Spleen (tissue), 11 donors: ENCODE results near the gene ETV3. TPM values are rescaled to one million over a fixed set of nuclear protein-coding genes. Genes with fewer than 3 reads are reported as not detected.

Experiments
- DNase-seq: peaks from one replicate; pipeline ENCODE4 v3.0.0-alpha.2; 2020
- H3K27ac ChIP-seq, 8 donors: fragments of 200-600 bp; sonication (generic) in 7 of 8; 1 replicate in 4 of 8; 2 replicates in 4 of 8; pipeline versions ENCODE4 v1.5.0 to v1.8.0; 2016 to 2021; ENCODE audit warnings: inconsistent platforms in 4 of 8, mild to moderate bottlenecking in 4 of 8, moderate library complexity in 1 of 8
- H3K27me3 ChIP-seq, 7 donors: fragments of 200-600 bp; sonication (generic) in 6 of 7; replicated peaks in 1 of 7; 1 replicate in 4 of 7; 2 replicates in 3 of 7; pipeline versions ENCODE4 v1.5.0 to v1.8.0; 2016 to 2021; ENCODE audit warnings: inconsistent platforms in 3 of 7, mild to moderate bottlenecking in 1 of 7
- H3K36me3 ChIP-seq, 6 donors: fragments of 200-600 bp; sonication (generic) in 5 of 6; 1 replicate in 4 of 6; 2 replicates in 2 of 6; pipeline versions ENCODE4 v1.5.0 to v1.8.0; 2016 to 2021; ENCODE audit warnings: inconsistent platforms in 2 of 6
- H3K4me1 ChIP-seq, 6 donors: fragments of 200-600 bp; sonication (generic) in 5 of 6; 1 replicate in 3 of 6; 2 replicates in 3 of 6; pipeline versions ENCODE4 v1.5.0 to v1.8.0; 2016 to 2021; ENCODE audit warnings: inconsistent platforms in 3 of 6
- H3K4me3 ChIP-seq, 8 donors: fragments of 200-600 bp; sonication (generic) in 7 of 8; 1 replicate in 4 of 8; 2 replicates in 4 of 8; pipeline versions ENCODE4 v1.5.0 to v1.8.0; 2016 to 2021; ENCODE audit warnings: inconsistent platforms in 4 of 8, mild to moderate bottlenecking in 4 of 8, moderate library complexity in 2 of 8
- H3K9me3 ChIP-seq, 8 donors: fragments of 200-600 bp; sonication (generic) in 7 of 8; 1 replicate in 4 of 8; 2 replicates in 4 of 8; pipeline versions ENCODE4 v1.5.0 to v1.8.0; 2016 to 2021; ENCODE audit warnings: inconsistent platforms in 4 of 8
- POLR2A ChIP-seq, 3 donors: fragments of 450-650 bp; IDR thresholded peaks; one replicate each; pipeline ENCODE4 v1.5.1; 2017; ENCODE audit warnings: antibody characterized with exemption in 3 of 3, mild to moderate bottlenecking in 1 of 3
- POLR2AphosphoS5 ChIP-seq, 3 donors: sonication (generic); formaldehyde crosslinking; IDR thresholded peaks; one replicate each; pipeline ENCODE4 v1.5.1; 2017; ENCODE audit warnings: antibody characterized with exemption in 3 of 3
- WGBS, 5 donors: extraction: QIAGEN DNeasy Blood & Tissue Kit in 3 of 5; methylation state at CpG; one replicate each; pipeline versions ENCODE4 v1.1.5 to v1.1.7; 2013 to 2018; 5-methylcytosine and 5-hydroxymethylcytosine counted together
- intact Hi-C: fragments of 100-400 bp; cut with DNase I; formaldehyde crosslinking; loops from one replicate; pipeline ENCODE4 v1.15.0; 2023; ENCODE audit warnings: low total_unique reads
- polyA plus RNA-seq, 3 donors: library from polyadenylated mRNA; stranded (reverse); fragments of 200-250 nt; gene quantifications; one replicate each; pipeline ENCODE4 v1.2.1, GENCODE V29; 2013
- total RNA-seq, 7 donors: library from RNA; depleted of rRNA in 3 of 7; stranded (reverse); fragments of >200 nt in 3 of 7; fragmentation: NEBNext Ultra II Directional in 4 of 7; extraction: Animal tissue kit (Norgen Biotek cat#: 25700) in 4 of 7; gene quantifications; one replicate each; pipeline versions ENCODE4 v1.1.0 to v1.2.1, GENCODE V29; 2016 to 2021
- TF ChIP-seq, protein P1 (sequence below), 11 experiments: fragments of 200-600 bp in 7 of 11; fragments of 450-650 bp in 4 of 11; sonication (generic) in 4 of 11; IDR thresholded peaks in 8 of 11; conservative IDR thresholded peaks in 3 of 11; 1 replicate in 7 of 11; 2 replicates in 4 of 11; pipeline versions ENCODE4 v1.4.0 to v1.8.0; 2016 to 2021; ENCODE audit warnings: antibody characterized with exemption in 11 of 11, inconsistent platforms in 4 of 11, mild to moderate bottlenecking in 1 of 11
- donor health status: healthy with polysubstance abuse.
- donor health status: DM: no; HTN: no; CAD: no; lungs with moderate emphysema.
- donor health status: DM: no; HTN: no; CAD: no.
- donor health status: Bipolar disorder and iron deficiency.
- donor health status: healthy.
- donor health status: DM: no; HTN: no; CAD: no.
- donor health status: DM: yes; HTN: yes; CAD: no.

Gene ETV3
- total and polyA plus RNA-seq, 10 donors, result 4.2 to 35.9 (median 20.8) TPM

DNA sequence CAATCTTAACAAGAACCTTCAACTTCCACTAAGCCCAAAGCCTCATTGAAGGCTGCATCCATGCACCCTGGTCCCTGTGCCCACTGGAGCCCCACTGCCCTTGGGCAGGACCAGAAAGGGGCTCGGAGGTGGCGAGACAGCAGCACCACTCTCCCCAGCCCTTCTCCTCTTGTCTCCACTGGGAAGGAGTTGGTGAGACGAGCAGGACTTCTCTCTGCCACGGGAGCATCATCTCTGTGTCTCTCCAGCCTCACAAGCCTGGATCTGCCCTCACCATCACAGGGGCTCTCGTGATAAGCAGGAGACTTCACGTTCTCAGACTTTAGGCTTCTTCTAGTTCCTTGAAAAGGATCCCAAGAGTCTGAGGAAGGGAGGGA lies 31.4 kb downstream of the ETV3 start:
- WGBS, 5 donors, result 75 to 90% (median 80%) methylated on average over 6 of the region's 6 CpGs
- peak overlapping the region in 2 of 8 donors; percentile 40 for H3K27ac ChIP-seq
- H3K4me3 ChIP-seq, result no peak overlapping the region
- intact Hi-C loops, result no loop called here
- H3K4me1 ChIP-seq, result peaks cover 0 to 24% (median 9%) of the 10 kb centered on the region in 6 donors
- no peak for DNase-seq
- H3K27me3 ChIP-seq, result peaks cover 0 to 57% (median 6%) of the 10 kb centered on the region in 7 donors
- H3K36me3 ChIP-seq, result no peaks in the 10 kb centered on the region
- TF ChIP-seq POLR2AphosphoS5 (IDR thresholded peaks at IDR 0.05), result no peak
- TF ChIP-seq POLR2A (IDR thresholded peaks at IDR 0.05), result no peak
- TF ChIP-seq, protein P1, sequence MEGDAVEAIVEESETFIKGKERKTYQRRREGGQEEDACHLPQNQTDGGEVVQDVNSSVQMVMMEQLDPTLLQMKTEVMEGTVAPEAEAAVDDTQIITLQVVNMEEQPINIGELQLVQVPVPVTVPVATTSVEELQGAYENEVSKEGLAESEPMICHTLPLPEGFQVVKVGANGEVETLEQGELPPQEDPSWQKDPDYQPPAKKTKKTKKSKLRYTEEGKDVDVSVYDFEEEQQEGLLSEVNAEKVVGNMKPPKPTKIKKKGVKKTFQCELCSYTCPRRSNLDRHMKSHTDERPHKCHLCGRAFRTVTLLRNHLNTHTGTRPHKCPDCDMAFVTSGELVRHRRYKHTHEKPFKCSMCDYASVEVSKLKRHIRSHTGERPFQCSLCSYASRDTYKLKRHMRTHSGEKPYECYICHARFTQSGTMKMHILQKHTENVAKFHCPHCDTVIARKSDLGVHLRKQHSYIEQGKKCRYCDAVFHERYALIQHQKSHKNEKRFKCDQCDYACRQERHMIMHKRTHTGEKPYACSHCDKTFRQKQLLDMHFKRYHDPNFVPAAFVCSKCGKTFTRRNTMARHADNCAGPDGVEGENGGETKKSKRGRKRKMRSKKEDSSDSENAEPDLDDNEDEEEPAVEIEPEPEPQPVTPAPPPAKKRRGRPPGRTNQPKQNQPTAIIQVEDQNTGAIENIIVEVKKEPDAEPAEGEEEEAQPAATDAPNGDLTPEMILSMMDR (IDR thresholded peaks at IDR 0.05 in 8 of 11, conservative IDR thresholded peaks at IDR 0.05 in 3 of 11), result no peak
- no peaks in the 10 kb centered on the region for H3K9me3 ChIP-seq

DNA sequence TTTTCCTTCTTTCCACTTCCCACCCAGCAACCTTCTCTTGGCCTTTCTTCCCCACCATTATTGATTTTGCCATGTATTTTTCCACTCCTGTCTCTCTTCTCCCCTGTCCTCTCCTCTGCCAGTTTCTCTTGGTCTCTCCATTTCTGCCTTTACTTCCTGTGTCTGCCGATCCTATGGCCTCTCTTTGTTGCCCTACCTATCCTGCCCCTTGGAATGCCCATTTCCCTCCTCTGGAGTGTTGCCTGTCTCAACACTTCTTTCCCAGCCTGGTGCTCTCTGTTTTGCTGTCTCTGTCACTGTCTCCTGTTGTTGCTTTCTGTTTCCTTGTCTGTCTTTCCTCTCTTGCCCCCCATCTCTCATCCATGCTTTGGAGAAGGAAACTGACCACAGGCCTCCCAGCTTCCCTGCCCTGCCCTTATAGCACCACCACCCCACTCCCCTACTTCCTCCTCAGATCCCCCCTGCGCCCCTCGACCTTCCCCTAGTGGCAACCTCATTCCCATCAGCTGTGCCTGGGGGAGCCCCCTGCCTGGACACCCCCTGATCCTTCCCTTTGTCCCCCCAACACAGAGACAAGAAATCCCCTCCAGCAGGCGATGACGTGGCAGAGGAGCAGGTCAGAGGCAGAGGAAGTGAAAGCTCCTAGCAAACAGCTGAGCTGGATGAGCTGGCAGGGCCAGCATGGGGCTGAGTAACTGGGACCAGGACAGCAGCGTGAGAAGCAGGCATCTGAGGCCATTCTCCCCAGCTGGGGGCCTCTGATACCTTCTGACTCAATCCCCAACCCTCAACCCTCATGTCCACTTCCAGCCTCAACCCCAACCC lies 32.0 kb downstream of the ETV3 start:
- peak; percentile 79 for DNase-seq
- WGBS, 5 donors, result 22 to 35% (median 28%) methylated on average over 6 of the region's 6 CpGs
- Histone ChIP-seq H3K27me3 (peaks cover 0 to 51% (median 6%) of the 10 kb centered on the region in 7 donors), H3K4me1 (peaks cover 0 to 18% (median 9%) of the 10 kb centered on the region in 6 donors), H3K9me3 (no peaks in the 10 kb centered on the region), H3K27ac (peak overlapping the region in 4 of 8 donors; percentile 20 to 40 (median 30)), H3K36me3 (no peaks in the 10 kb centered on the region), H3K4me3 (no peak overlapping the region)
- TF ChIP-seq, protein P1 (IDR thresholded peaks at IDR 0.05 in 8 of 11, conservative IDR thresholded peaks at IDR 0.05 in 3 of 11), result no peak
- TF ChIP-seq POLR2A (IDR thresholded peaks at IDR 0.05) (no peak), POLR2AphosphoS5 (IDR thresholded peaks at IDR 0.05) (no peak)
- intact Hi-C loops, result no loop called here

DNA sequence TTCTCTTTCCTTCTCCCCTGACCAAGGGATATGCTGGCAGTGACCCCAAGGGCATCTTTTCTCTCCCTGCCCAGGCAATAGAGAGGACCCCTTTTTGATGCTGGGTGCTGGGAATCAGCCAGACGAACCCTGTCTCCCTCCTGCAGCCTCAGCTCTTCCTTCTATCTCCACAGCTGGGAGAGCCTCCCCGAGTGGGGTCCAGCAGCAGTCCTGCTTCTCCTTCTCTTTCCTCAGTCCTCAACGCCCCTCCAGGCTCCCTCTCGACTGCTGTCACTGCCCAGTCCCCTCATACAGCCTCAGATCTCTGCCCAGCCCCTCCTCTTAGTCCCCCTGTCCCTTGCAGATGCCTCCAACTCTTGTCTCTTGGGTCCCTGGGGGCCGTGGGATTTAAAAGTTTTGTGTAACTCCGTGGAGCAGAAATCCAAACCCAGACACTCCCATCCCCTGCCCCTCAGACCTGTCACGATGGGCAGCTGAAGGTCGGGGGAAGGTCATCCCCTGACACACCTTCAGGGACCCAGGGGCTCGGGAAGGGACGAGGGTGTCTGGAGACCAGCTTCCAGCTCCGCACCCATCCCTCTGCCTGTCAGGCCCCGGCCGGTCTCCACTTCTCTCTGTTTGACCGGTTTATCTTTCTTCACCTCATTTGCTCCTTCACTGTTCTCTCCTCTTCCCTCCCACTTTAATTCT lies 32.8 kb downstream of the ETV3 start:
- Histone ChIP-seq H3K27ac (no peak overlapping the region), H3K36me3 (no peaks in the 10 kb centered on the region), H3K27me3 (peaks cover 0 to 49% (median 6%) of the 10 kb centered on the region in 7 donors), H3K4me1 (peaks cover 0 to 13% (median 7%) of the 10 kb centered on the region in 6 donors), H3K9me3 (no peaks in the 10 kb centered on the region), H3K4me3 (no peak overlapping the region)
- WGBS, 5 donors, result 76 to 87% (median 84%) methylated on average over 14 of the region's 14 CpGs
- intact Hi-C loops, result no loop called here
- TF ChIP-seq POLR2AphosphoS5 (IDR thresholded peaks at IDR 0.05) (no peak), POLR2A (IDR thresholded peaks at IDR 0.05) (no peak)
- TF ChIP-seq, protein P1 (IDR thresholded peaks at IDR 0.05 in 8 of 11, conservative IDR thresholded peaks at IDR 0.05 in 3 of 11), result no peak
- DNase-seq, result peak; percentile 68
